ENCODE results near the gene DNM1.

- TF ChIP-seq POLR2A (IDR thresholded peaks at IDR 0.05; ENCODE audit: low read length) (no peak), GATA1 (IDR thresholded peaks at IDR 0.05; ENCODE audit: low read depth, low read length) (no peak)
Observed at GRCh38 chr9:128180001-128180400, 23.2 kb upstream of the DNM1 start.

Data from erythroblast (primary cell).